NCI-H1694 (cell line): ENCODE measurements around the gene SSTR5.
"Not testable (repeated sequence)": the region's sequence is repeated elsewhere in the genome, so short reads cannot be mapped to it uniquely, and the experiment has no call there.

Experiments used
- DNase-seq: peaks from one replicate; lab custom pipeline; 2025; lab: John Stamatoyannopoulos, UW

The SSTR5 gene

GRCh38 chr16:1090620-1091587, 18.4 kb downstream of the SSTR5 start:
- no peak for DNase-seq

DNA sequence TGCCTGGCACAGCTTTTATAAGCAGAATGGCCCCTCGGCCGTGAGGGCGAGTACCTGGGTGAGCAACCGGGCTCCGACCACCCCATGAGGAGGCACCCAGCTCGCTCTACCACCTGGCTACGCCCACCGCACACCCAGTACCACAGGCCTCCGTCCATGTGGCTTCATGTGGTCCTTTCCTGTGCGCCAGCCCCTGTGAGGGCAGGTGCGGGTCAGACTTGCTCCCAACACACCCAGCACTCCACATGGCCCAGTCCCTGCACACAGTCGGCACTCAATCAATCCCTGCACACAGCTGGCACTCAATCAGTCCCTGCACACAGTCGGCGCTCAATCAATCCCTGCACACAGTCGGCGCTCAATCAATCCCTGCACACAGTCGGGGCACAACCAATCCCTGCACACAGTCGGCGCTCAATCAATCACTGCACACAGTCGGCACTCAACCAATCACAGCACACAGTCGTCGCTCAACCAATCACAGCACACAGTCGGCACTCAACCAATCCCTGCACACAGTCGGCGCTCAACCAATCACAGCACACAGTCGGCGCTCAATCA, 19.5 kb downstream of the SSTR5 start:
- DNase-seq, result no peak

DNA sequence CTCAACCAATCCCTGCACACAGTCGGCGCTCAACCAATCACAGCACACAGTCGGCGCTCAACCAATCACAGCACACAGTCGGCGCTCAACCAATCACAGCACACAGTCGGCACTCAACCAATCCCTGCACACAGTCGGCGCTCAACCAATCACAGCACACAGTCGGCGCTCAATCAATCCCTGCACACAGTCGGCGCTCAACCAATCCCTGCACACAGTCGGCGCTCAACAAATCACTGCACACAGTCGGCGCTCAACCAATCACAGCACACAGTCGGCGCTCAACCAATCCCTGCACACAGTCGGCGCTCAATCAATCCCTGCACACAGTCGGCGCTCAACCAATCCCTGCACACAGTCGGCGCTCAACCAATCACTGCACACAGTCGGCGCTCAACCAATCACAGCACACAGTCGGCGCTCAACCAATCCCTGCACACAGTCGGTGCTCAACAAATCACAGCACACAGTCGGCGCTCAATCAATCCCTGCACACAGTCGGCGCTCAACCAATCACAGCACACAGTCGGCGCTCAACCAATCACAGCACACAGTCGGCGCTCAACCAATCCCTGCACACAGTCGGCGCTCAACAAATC, 20.2 kb downstream of the SSTR5 start:
- DNase-seq, result not testable (repeated sequence)

DNA sequence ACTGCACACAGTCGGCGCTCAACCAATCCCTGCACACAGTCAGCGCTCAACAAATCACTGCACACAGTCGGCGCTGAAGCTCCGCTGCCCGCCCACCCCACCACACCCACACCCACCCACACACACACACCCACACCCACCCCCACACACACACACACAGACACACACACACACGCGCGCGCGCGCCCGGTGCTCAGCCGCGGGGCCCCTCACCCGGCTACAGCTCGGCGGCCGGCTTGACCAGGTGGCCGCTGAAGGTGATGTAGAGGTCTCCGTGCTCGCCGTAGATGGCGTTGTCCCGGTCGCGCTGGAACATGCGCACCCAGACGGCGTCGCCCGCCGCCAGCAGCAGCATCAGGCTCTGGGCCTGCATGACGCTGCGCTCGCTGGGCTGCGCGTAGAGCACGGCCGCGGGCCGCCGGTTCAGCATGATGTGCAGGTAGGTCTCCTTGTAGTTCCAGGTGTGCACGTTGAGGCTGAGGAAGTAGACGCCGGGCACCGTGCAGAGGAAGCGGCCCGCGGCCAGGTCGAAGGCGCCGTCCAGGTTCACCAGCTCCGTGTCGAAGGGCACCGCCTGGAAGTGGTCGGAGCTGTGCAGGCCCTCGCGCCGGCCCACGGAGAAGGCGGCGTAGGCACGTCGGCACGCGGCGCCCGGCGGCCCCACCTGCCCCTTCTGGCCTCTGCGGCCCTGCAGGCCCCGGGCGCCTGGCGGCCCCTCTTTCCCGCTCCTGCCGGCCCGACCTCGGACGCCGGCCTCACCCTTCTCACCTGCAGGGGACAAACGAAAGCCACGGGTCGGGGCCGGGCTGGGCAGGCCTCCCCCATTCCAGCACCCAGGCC, 21.0 kb downstream of the SSTR5 start:
- DNase-seq, result no peak

- DNase-seq, result no peak
Observed at GRCh38 chr16:1094124-1094479, 21.6 kb downstream of the SSTR5 start.

DNA sequence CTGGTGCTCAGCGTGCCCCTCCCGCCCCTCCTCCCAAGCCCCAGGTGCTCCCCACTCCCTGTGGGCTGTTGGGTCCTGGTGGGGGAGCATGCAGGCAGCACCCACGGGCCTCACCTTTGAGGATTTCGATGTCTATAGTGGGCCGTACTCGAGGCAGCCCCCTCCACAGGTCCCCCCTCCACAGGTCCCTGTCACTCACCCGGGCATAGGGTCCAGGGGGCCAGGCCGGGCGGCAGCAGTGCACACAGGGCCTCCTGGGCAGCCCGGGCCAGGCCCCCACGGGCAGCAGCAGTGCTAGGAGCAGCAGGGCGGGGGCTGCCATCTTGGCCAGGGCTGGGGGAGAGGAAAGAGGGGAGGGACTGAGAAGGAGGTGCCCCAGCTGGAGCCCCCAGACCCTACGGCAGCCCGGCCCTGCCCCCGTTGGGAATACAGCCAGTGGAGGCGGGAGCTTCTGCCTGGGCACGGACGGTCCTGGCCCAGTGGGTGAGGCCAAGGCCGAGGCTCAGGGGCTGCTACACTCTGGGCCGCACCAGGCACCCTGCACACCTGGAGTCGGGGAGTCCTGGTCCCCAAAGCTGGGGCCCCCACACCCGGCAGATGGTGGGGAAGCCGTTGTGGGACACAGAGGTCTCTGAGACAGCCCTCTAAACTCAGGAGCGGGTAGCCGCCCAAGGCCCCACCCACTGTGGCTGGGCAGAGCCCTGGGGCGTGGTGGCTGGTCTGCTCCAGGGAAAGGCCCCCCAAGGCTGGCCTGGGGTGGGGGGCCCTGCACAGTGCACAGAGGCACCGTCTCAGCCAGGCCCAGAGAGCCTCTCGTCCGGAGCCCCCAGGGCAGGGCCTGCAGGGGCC, 22.3 kb downstream of the SSTR5 start:
- no peak for DNase-seq

DNA sequence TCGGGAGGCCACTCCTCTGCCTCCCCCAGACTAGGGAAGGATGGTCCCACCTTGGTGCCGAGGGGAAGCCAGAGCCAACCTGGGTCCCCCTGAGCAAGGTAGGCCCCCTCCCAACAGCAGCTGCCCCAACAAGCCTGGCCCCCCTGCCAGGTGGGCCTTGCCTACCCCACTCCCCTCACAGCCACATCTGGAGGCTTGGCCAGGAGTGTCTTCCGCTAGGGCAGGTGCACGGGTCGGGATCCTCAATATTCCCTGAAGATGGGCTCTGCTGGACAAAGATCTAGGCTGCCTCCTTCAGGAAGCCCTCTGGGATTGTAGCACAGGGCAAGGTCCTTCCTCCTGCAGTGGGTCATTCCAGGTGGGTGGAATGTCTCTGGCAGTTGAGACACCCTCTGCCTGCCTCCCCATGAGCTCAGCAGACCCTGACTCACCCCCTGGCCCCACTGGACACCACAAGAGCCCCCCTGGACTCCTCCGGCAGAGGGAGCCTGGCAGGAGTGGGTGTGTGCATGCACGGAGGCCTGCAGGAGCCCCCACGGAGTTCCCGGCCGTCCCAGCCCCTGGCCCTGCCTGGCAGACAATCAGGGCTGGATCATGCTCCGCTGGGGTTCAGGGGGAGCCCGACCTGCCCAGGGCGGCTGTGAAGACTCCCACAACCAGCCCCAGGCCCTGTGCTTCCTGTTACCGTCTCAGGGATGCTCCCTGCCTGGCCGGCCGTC, 23.1 kb downstream of the SSTR5 start:
- DNase-seq, result no peak

GRCh38 chr16:1096169-1097082, 23.9 kb downstream of the SSTR5 start, which contains the start of gene C1QTNF8:
C1QTNF8 (minus strand) TSS chr16:1096244; CDS start chr16:1094922, 1,322 bp downstream.
- DNase-seq, result no peak

DNA sequence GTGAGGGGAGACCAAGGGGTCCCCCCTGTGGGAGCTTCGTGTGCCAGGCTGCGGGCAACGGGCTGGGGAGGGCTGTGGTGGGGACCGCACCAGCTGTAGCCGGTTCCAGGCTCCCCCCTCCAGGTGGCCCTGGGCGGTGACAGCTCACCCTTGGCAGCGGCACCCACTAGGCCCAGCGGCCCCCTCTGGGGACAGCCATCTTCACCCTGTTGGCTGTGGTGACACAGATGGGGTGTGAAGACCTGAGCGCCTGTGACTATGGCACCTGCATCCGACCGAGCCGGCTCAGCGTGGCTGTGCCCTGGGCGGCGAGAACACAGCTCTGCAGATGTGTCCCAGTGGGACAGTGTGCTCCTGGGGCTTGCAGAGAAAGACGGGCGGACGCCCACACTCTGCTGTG, 24.6 kb downstream of the SSTR5 start:
- no peak for DNase-seq

- no peak for DNase-seq
Observed at GRCh38 chr16:1097800-1098199, 25.3 kb downstream of the SSTR5 start.

- DNase-seq, result no peak
Observed at GRCh38 chr16:1098266-1098991, 25.9 kb downstream of the SSTR5 start.

DNA sequence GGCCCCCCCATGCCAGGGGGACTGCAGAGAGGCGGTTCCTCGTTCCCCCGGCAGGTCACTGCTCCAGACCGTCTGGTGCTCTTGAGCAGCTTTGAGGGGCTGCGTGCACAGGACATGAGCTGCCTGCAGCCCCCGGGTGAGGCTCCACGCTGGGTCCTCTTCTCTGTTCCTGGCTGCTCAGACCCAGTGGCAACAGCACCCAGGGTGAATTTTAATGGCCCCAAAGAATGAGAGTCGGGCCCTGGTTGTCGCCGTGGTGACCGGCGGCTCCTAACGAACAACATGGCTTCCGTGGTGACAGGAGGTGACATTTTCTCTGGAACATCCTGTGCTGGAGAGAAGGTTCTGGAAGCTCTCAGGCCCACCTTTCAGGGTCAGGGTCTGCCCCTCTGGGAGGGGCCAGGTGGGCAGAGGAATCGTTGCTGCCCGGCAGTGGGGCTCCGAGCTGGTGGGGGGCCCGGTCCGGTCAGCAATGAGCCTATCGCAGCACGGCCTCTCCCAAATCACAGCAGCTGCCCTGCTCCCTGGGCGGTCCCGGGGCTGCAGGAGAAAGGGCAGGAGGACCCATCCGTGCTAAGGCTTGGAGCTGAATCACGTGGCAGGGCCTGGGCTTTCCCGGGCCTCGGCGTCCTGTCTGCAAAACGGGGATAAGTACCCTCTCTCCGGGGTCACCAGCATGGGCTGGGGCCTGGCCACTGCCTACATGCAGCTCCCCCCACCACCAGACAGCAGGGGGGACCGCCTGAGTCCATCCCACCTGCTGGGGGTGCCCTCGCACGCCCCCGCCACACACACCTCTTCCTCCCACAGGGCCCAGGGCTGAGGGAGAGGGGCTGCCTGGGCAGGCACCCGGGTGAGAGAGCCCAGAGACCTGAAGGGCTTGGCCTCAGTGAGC, 26.9 kb downstream of the SSTR5 start:
- DNase-seq, result no peak

- no peak for DNase-seq
Observed at GRCh38 chr16:1100084-1100800, 27.7 kb downstream of the SSTR5 start.

DNA sequence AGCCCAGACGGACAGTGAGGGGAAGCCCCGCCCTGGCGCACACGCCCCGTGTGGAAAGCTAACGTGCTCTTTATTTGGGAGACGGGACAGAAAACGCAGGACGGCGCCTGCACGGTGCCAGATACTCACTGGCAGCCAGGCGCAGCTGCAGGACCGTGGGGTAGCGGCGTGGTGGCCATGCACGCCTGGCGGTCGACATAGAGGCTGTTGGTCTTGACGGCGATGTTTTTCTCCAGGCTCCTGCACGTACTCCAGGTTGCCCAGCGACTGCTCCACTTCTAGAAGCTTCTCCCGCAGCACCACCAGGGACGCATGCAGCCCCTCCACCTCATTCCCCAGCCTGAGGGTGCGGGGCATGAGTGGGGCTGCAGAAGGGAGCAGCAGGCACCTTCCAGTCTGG, 28.6 kb downstream of the SSTR5 start:
- DNase-seq, result no peak

GRCh38 chr16:1101573-1102332, 29.2 kb downstream of the SSTR5 start:
- DNase-seq, result no peak

GRCh38 chr16:1102333-1102700, 29.8 kb downstream of the SSTR5 start:
- no peak for DNase-seq
